H1 (cell line): ENCODE measurements around the gene SLC12A5. TPM values are rescaled to one million over a fixed set of nuclear protein-coding genes. Genes with fewer than 3 reads are reported as not detected.

Experiments used
- CTCF ChIA-PET: fragments of 300-600 bp; sonication (Branson Sonifier 250); formaldehyde crosslinking; loops from one replicate; lab custom pipeline; 2021; ENCODE audit not compliant: partially characterized antibody; lab: Charles Lee
- POLR2A ChIA-PET: fragments of 300-600 bp; sonication (Branson Sonifier 250); formaldehyde crosslinking; loops from one replicate; lab custom pipeline; 2021; ENCODE audit warnings: inconsistent platforms; ENCODE audit not compliant: partially characterized antibody; lab: Charles Lee
- DNase-seq, 2 experiments: peaks; one replicate each; pipeline versions ENCODE4 v3.0.0 to v3.0.0-alpha.2; 2010 to 2022; ENCODE audit warnings: low spot score in 2 of 2, low read depth in 1 of 2, mixed read lengths in 1 of 2
- FAIRE-seq: peaks from 2 replicates; lab custom pipeline; 2011; peaks lifted over from hg19 to GRCh38; lab: Jason Lieb, UNC
- H2AFZ ChIP-seq: 2 replicates; pipeline ENCODE4 v1.8.1; 2012; ENCODE audit warnings: low read length, inconsistent platforms
- H2AK5ac ChIP-seq: 2 replicates; pipeline ENCODE4 v1.6.1; 2013; ENCODE audit warnings: low read depth, low read length
- H2BK120ac ChIP-seq: replicated peaks from 2 replicates; pipeline ENCODE3; 2013; ENCODE audit warnings: low read depth, low read length, inconsistent platforms
- H2BK12ac ChIP-seq: 2 replicates; pipeline ENCODE4 v1.6.1; 2013; ENCODE audit warnings: low read depth, low read length
- H2BK15ac ChIP-seq: 2 replicates; pipeline ENCODE4 v1.6.1; 2013; ENCODE audit warnings: low read length
- H2BK20ac ChIP-seq: 2 replicates; pipeline ENCODE4 v1.6.1; 2013; ENCODE audit warnings: low read length
- H2BK5ac ChIP-seq: 2 replicates; pipeline ENCODE4 v1.6.1; 2013; ENCODE audit warnings: low read depth, low read length
- H3K14ac ChIP-seq: 2 replicates; pipeline ENCODE4 v1.6.1; 2013; ENCODE audit warnings: inconsistent platforms; ENCODE audit not compliant: insufficient read length
- H3K18ac ChIP-seq: 2 replicates; pipeline ENCODE4 v1.6.1; 2013; ENCODE audit warnings: low read length; ENCODE audit errors: extremely low read depth
- H3K23ac ChIP-seq: 2 replicates; pipeline ENCODE4 v1.6.1; 2013; ENCODE audit warnings: inconsistent platforms; ENCODE audit not compliant: insufficient read length
- H3K23me2 ChIP-seq: 2 replicates; pipeline ENCODE4 v1.6.1; 2013; ENCODE audit warnings: low read depth, low read length
- H3K27ac ChIP-seq: 2 replicates; pipeline ENCODE4 v1.6.1; 2011; ENCODE audit warnings: low read depth, low read length, inconsistent platforms
- H3K27me3 ChIP-seq, 4 experiments: replicated peaks in 1 of 4; 1 replicate in 1 of 4; 2 replicates in 3 of 4; pipeline versions ENCODE4 v1.6.1 to v1.8.1; 2011 to 2013; ENCODE audit warnings: low read length in 3 of 4, mild to moderate bottlenecking in 3 of 4, inconsistent platforms in 2 of 4, mixed read lengths in 2 of 4, moderate library complexity in 1 of 4; ENCODE audit not compliant: control insufficient read depth in 3 of 4, insufficient read depth in 3 of 4; ENCODE audit errors: extremely low read depth in 1 of 4
- H3K36me3 ChIP-seq, 4 experiments: 2 replicates each; pipeline versions ENCODE4 v1.6.1 to v1.8.1; 2011 to 2013; ENCODE audit warnings: mild to moderate bottlenecking in 4 of 4, low read length in 3 of 4, moderate library complexity in 2 of 4, control low read depth in 1 of 4, inconsistent platforms in 1 of 4; ENCODE audit not compliant: insufficient read depth in 4 of 4, control insufficient read depth in 2 of 4
- H3K4ac ChIP-seq: replicated peaks from 2 replicates; pipeline ENCODE3; 2013; ENCODE audit warnings: low read length, low read depth, mixed read lengths, inconsistent platforms; ENCODE audit not compliant: insufficient read length
- H3K4me1 ChIP-seq, 4 experiments: replicated peaks in 1 of 4; 1 replicate in 1 of 4; 2 replicates in 3 of 4; pipeline versions ENCODE4 v1.6.1 to v1.8.1; 2011 to 2013; ENCODE audit warnings: low read length in 3 of 4, inconsistent platforms in 2 of 4, mixed read lengths in 1 of 4; ENCODE audit not compliant: insufficient read depth in 4 of 4, control insufficient read depth in 3 of 4
- H3K4me2 ChIP-seq, 2 experiments: 2 replicates each; pipeline versions ENCODE4 v1.6.1 to v1.8.1; 2011 to 2013; ENCODE audit warnings: low read depth in 2 of 2, low read length in 2 of 2, control low read depth in 1 of 2, inconsistent platforms in 1 of 2, mild to moderate bottlenecking in 1 of 2; ENCODE audit not compliant: insufficient read depth in 1 of 2
- H3K4me3 ChIP-seq, 4 experiments: fragments of 200-600, 300-600 bp in 1 of 4; sonication (generic), shearing (Covaris generic), sonication (Bioruptor Twin) in 1 of 4; 2 replicates each; pipeline versions ENCODE4 v1.5.1 to v1.8.1; 2011 to 2016; ENCODE audit warnings: low read length in 4 of 4, low read depth in 3 of 4, control low read depth in 2 of 4, inconsistent platforms in 2 of 4, mild to moderate bottlenecking in 2 of 4, mixed read lengths in 1 of 4, moderate library complexity in 1 of 4; ENCODE audit not compliant: insufficient read depth in 2 of 4; ENCODE audit errors: extremely low read depth in 1 of 4
- H3K56ac ChIP-seq: replicated peaks from 2 replicates; pipeline ENCODE3; 2013; ENCODE audit warnings: low read depth, mild to moderate bottlenecking, mixed read lengths, low read length, inconsistent platforms; ENCODE audit not compliant: insufficient read length
- H3K79me1 ChIP-seq: 2 replicates; pipeline ENCODE4 v1.6.1; 2013; ENCODE audit warnings: low read depth, low read length, control low read depth
- H3K79me2 ChIP-seq, 2 experiments: 2 replicates each; pipeline versions ENCODE4 v1.6.1 to v1.8.1; 2012 to 2013; ENCODE audit warnings: low read length in 2 of 2, mild to moderate bottlenecking in 2 of 2, inconsistent platforms in 1 of 2; ENCODE audit not compliant: insufficient read depth in 2 of 2, control insufficient read depth in 1 of 2
- H3K9ac ChIP-seq, 4 experiments: replicated peaks in 1 of 4; 1 replicate in 1 of 4; 2 replicates in 3 of 4; pipeline versions ENCODE4 v1.6.1 to v1.8.1; 2011 to 2013; ENCODE audit warnings: low read depth in 3 of 4, low read length in 3 of 4, control low read depth in 2 of 4, mild to moderate bottlenecking in 2 of 4, moderate library complexity in 2 of 4, inconsistent platforms in 1 of 4; ENCODE audit errors: extremely low read depth in 1 of 4
- H3K9me3 ChIP-seq, 2 experiments: 2 replicates each; pipeline versions ENCODE4 v1.6.1 to v1.8.1; 2012 to 2013; ENCODE audit warnings: mild to moderate bottlenecking in 2 of 2, moderate library complexity in 2 of 2, control low read depth in 1 of 2, inconsistent platforms in 1 of 2, low read depth in 1 of 2, low read length in 1 of 2, mixed read lengths in 1 of 2; ENCODE audit not compliant: insufficient read depth in 2 of 2
- H4K20me1 ChIP-seq, 2 experiments: replicated peaks in 1 of 2; 2 replicates each; pipeline versions ENCODE3 to v1.8.1; 2011 to 2013; ENCODE audit warnings: inconsistent platforms in 2 of 2, low read length in 2 of 2, mild to moderate bottlenecking in 1 of 2; ENCODE audit not compliant: insufficient read depth in 2 of 2, control insufficient read depth in 1 of 2
- H4K5ac ChIP-seq: 2 replicates; pipeline ENCODE4 v1.6.1; 2013; ENCODE audit warnings: low read length, low read depth, mixed read lengths, inconsistent platforms; ENCODE audit not compliant: insufficient read length
- H4K8ac ChIP-seq: 2 replicates; pipeline ENCODE4 v1.8.0; 2013; ENCODE audit warnings: mild to moderate bottlenecking, moderate library complexity, low read length, inconsistent platforms; ENCODE audit not compliant: insufficient read depth; ENCODE audit errors: extremely low read depth
- H4K91ac ChIP-seq: replicated peaks from 2 replicates; pipeline ENCODE3; 2013; ENCODE audit warnings: low read length, mixed read lengths, inconsistent platforms; ENCODE audit not compliant: insufficient read length
- BACH1 ChIP-seq: IDR thresholded peaks from 2 replicates; pipeline ENCODE4 v1.6.1; 2012; ENCODE audit warnings: low read length, improper control_type of control experiment
- BRCA1 ChIP-seq: IDR thresholded peaks from 2 replicates; pipeline ENCODE4 v1.6.1; 2012; ENCODE audit warnings: low read depth, low read length, improper control_type of control experiment
- CBX5 ChIP-seq: fragments of 300-800, 300-1000 bp; sonication (generic); IDR thresholded peaks from 2 replicates; pipeline ENCODE4 v1.7.1; 2016; ENCODE audit warnings: antibody characterized with exemption, low read length, low read depth
- CBX8 ChIP-seq: fragments of 300-800, 300-1000 bp; sonication (generic); IDR thresholded peaks from 2 replicates; pipeline ENCODE4 v1.7.1; 2016; ENCODE audit warnings: low read depth, low read length, borderline replicate concordance
- EP300 ChIP-seq, 2 experiments: IDR thresholded peaks; 1 replicate in 1 of 2; 2 replicates in 1 of 2; pipeline ENCODE4 v1.6.1; 2011 to 2012; ENCODE audit warnings: low read depth in 2 of 2, low read length in 2 of 2, mild to moderate bottlenecking in 2 of 2, borderline replicate concordance in 1 of 2, inconsistent platforms in 1 of 2, moderate library complexity in 1 of 2
- EZH2 ChIP-seq: fragments of 200-600 bp; sonication (generic); IDR thresholded peaks from 2 replicates; pipeline ENCODE4 v1.7.1; 2012; ENCODE audit warnings: low read depth, mild to moderate bottlenecking, moderate library complexity, low read length, inconsistent platforms; ENCODE audit not compliant: severe bottlenecking
- HDAC2 ChIP-seq, 2 experiments: fragments of 300-600 bp in 1 of 2; sonication (generic) in 1 of 2; IDR thresholded peaks; 2 replicates each; pipeline ENCODE4 v1.6.1; 2011 to 2012; ENCODE audit warnings: low read depth in 2 of 2, low read length in 2 of 2, mild to moderate bottlenecking in 2 of 2, moderate library complexity in 2 of 2, borderline replicate concordance in 1 of 2, inconsistent platforms in 1 of 2
- KDM4A ChIP-seq: IDR thresholded peaks from one replicate; pipeline ENCODE4 v1.7.1; 2012; ENCODE audit warnings: low read depth, mild to moderate bottlenecking, moderate library complexity, low read length, inconsistent platforms; ENCODE audit not compliant: severe bottlenecking
- POLR2AphosphoS5 ChIP-seq: IDR thresholded peaks from 2 replicates; pipeline ENCODE4 v1.6.1; 2011; ENCODE audit warnings: low read depth, low read length
- RBBP5 ChIP-seq: IDR thresholded peaks from 2 replicates; pipeline ENCODE4 v1.7.1; 2012; ENCODE audit warnings: low read depth, mild to moderate bottlenecking, inconsistent platforms, low read length, moderate library complexity, borderline replicate concordance
- RFX5 ChIP-seq: IDR thresholded peaks from 2 replicates; pipeline ENCODE4 v1.6.1; 2011; ENCODE audit warnings: low read depth, low read length, improper control_type of control experiment, borderline replicate concordance
- SP1 ChIP-seq: IDR thresholded peaks from 2 replicates; pipeline ENCODE4 v1.6.1; 2011; ENCODE audit warnings: low read depth, low read length
- WGBS, 2 experiments: shearing (Covaris generic) in 1 of 2; methylation state at CpG; one replicate each; pipeline versions ENCODE4 v1.1.6 to v1.1.7; 2013 to 2015; ENCODE audit warnings: low lambda C conversion rate in 2 of 2, mixed read lengths in 2 of 2, inconsistent platforms in 1 of 2, low coverage in 1 of 2, missing lambda C conversion rate in 1 of 2; ENCODE audit not compliant: insufficient replicate concordance in 2 of 2, insufficient coverage in 1 of 2, insufficient read length in 1 of 2; ENCODE audit errors: extremely low coverage in 1 of 2, missing lambda C conversion rate in 1 of 2; 5-methylcytosine and 5-hydroxymethylcytosine counted together
- polyA plus RNA-seq, 7 experiments: library from polyadenylated mRNA; depleted of rRNA in 3 of 7; stranded (reverse) in 5 of 7; unstranded in 2 of 7; fragments of >200 nt in 5 of 7; fragments of 200-250 nt in 2 of 7; gene quantifications; 1 replicate in 5 of 7; 2 replicates in 1 of 7; 4 replicates in 1 of 7; pipeline versions ENCODE4 v1.2.1 to v1.2.3, GENCODE V29; 2011 to 2013; ENCODE audit warnings: missing spikeins in 2 of 7, mixed read lengths in 2 of 7
- total RNA-seq: library from RNA; stranded (reverse); fragmentation: NEBNext Ultra II Directional; extraction: Animal tissue kit (Norgen Biotek cat#: 25700); gene quantifications from 2 replicates; pipeline ENCODE4 v1.2.1, GENCODE V29; 2021

The SLC12A5 gene
- total and polyA plus RNA-seq, 2 of the 8 experiments (the other 6 are each of a cell fraction or from before 2014, with no cell fraction given) = 1.9 to 7.3 TPM

- Histone ChIP-seq H4K20me1 (no peaks in the 10 kb centered on the region), H3K4me1 (peaks cover 0 to 6% (median 3%) of the 10 kb centered on the region in 4 experiments; a peak in 4 of 7 replicates), H3K18ac (no peak overlapping the region), H2AK5ac (no peak overlapping the region), H4K8ac (no peak overlapping the region), H2BK12ac (no peak overlapping the region; the same call in 1 of the 2 replicates), H3K4ac (no peak overlapping the region), H2BK20ac (no peak overlapping the region), H3K9ac (no peak overlapping the region), H3K9me3 (no peaks in the 10 kb centered on the region), H4K5ac (no peak overlapping the region), H2BK15ac (no peak overlapping the region), H3K14ac (no peak overlapping the region), H3K4me2 (no peak overlapping the region), H4K91ac (no peak overlapping the region), H3K79me2 (no peaks in the 10 kb centered on the region), H3K4me3 (no peak overlapping the region), H3K36me3 (no peaks in the 10 kb centered on the region), H3K27me3 (no peaks in the 10 kb centered on the region), H3K56ac (no peak overlapping the region), H2BK120ac (no peak overlapping the region), H3K23ac (no peak overlapping the region), H3K27ac (no peak overlapping the region), H2AFZ (no peak overlapping the region), H2BK5ac (no peak overlapping the region), H3K79me1 (no peaks in the 10 kb centered on the region), H3K23me2 (no peaks in the 10 kb centered on the region)
- WGBS, 2 experiments = 85% methylated on average over 9 of the region's 9 CpGs; no CpG with 5 or more reads in 1 of the 2 experiments
- no peak for DNase-seq
- FAIRE-seq = no peak
- ChIA-PET POLR2A (no interaction called here), CTCF (interaction anchor here (1.1 to 14.5 kb wide), 7 partner anchors 8 to 310 kb away, joined by 3 to 114 read pairs (median 8); partner anchors contain the start of gene MMP9)
- TF ChIP-seq BRCA1 (no peak), RBBP5 (no peak), EP300 (IDR thresholded peaks at IDR 0.05; ENCODE audit: borderline replicate concordance in 1 of 2, low read depth in 2 of 2, low read length in 2 of 2) (no peak), EZH2 (no peak), RFX5 (no peak), POLR2AphosphoS5 (no peak), SP1 (no peak), BACH1 (no peak), HDAC2 (IDR thresholded peaks at IDR 0.05; ENCODE audit: borderline replicate concordance in 1 of 2, low read depth in 2 of 2, low read length in 2 of 2) (no peak), KDM4A (no peak), CBX8 (no peak), CBX5 (no peak)
These were observed 34.1 kb upstream of the SLC12A5 start for GRCh38 chr20:45994761-45995493.
